Stimulated activated CD4-positive, alpha-beta T cell treated with anti-CD3 and anti-CD28 coated beads, Interleukin-4, amount 100 ng/mL, for 24 hours (primary cell): ENCODE measurements around the gene PREX1.

Experiments
- DNase-seq: peaks from one replicate; pipeline ENCODE4 v3.0.0-alpha.2; 2020

Gene PREX1

GRCh38 chr20:48695255-48695654 is 132.5 kb downstream of the PREX1 start:
- no peak for DNase-seq

- DNase-seq, result no peak
Measured at GRCh38 chr20:48694381-48694865, 133.4 kb downstream of the PREX1 start.

GRCh38 chr20:48691523-48691922 is 136.3 kb downstream of the PREX1 start:
- DNase-seq, result no peak

- DNase-seq, result no peak
Measured at GRCh38 chr20:48690888-48691287, 136.9 kb downstream of the PREX1 start.

- DNase-seq, result no peak
Measured at GRCh38 chr20:48689874-48690571, 137.8 kb downstream of the PREX1 start.

GRCh38 chr20:48689388-48689787 is 138.4 kb downstream of the PREX1 start:
- no peak for DNase-seq

- DNase-seq, result no peak
Measured at GRCh38 chr20:48688579-48688978, 139.2 kb downstream of the PREX1 start.

GRCh38 chr20:48687117-48687800 is 140.5 kb downstream of the PREX1 start:
- DNase-seq, result no peak

GRCh38 chr20:48686238-48687116 is 141.3 kb downstream of the PREX1 start:
- no peak for DNase-seq

- DNase-seq, result no peak
Measured at GRCh38 chr20:48685300-48685699, 142.5 kb downstream of the PREX1 start.

GRCh38 chr20:48684501-48685041 is 143.2 kb downstream of the PREX1 start:
- DNase-seq, result no peak

- DNase-seq, result no peak
Measured at GRCh38 chr20:48683467-48684175, 144.2 kb downstream of the PREX1 start.

GRCh38 chr20:48682529-48683363 is 145.1 kb downstream of the PREX1 start:
- DNase-seq, result no peak

- DNase-seq, result no peak
Measured at GRCh38 chr20:48681873-48682426, 145.8 kb downstream of the PREX1 start.

GRCh38 chr20:48681201-48681872 is 146.5 kb downstream of the PREX1 start:
- no peak for DNase-seq

- DNase-seq, result no peak
Measured at GRCh38 chr20:48680650-48681049, 147.1 kb downstream of the PREX1 start.

- no peak for DNase-seq
Measured at GRCh38 chr20:48679599-48679998, 148.2 kb downstream of the PREX1 start.

- no peak for DNase-seq
Measured at GRCh38 chr20:48679011-48679410, 148.8 kb downstream of the PREX1 start.

GRCh38 chr20:48678421-48678820 is 149.4 kb downstream of the PREX1 start:
- DNase-seq, result no peak

- DNase-seq, result no peak
Measured at GRCh38 chr20:48676795-48677460, 150.9 kb downstream of the PREX1 start.
